ENCODE measurements around the gene MYO5A.

- TF ChIP-seq CTCF (IDR thresholded peaks at IDR 0.05; ENCODE audit: low read length) (no peak), EZH2 (optimal IDR thresholded peaks at IDR 0.05; ENCODE audit: low read depth, low read length) (no peak), EZH2phosphoT487 (IDR thresholded peaks at IDR 0.05; ENCODE audit: low read length) (no peak)
Measured at GRCh38 chr15:52503788-52504496, 24.7 kb downstream of the MYO5A start.

Data from MM.1S (cell line).